Chondrocyte (in vitro differentiated cells): ENCODE measurements around the gene IL17RD. TPM values are rescaled to one million over a fixed set of nuclear protein-coding genes. Genes with fewer than 3 reads are reported as not detected.

ENCODE experiments used
- DNase-seq: peaks from one replicate; pipeline ENCODE4 v3.0.0; 2021; ENCODE audit warnings: mixed read lengths, low spot score
- H3K27ac Mint-ChIP-seq: one replicate; pipeline ENCODE4 v1.8.0; 2021; ENCODE audit warnings: mild to moderate bottlenecking, moderate library complexity, mixed read lengths; ENCODE audit not compliant: unreplicated experiment
- H3K27me3 Mint-ChIP-seq: 2 replicates; pipeline ENCODE4 v1.8.0; 2021; ENCODE audit warnings: low read depth, mixed read lengths
- H3K36me3 Mint-ChIP-seq: 2 replicates; pipeline ENCODE4 v1.8.0; 2021; ENCODE audit warnings: low read depth, mixed read lengths
- H3K4me1 Mint-ChIP-seq: 2 replicates; pipeline ENCODE4 v1.8.0; 2021; ENCODE audit warnings: low read depth, mild to moderate bottlenecking, mixed read lengths
- H3K4me3 Mint-ChIP-seq: one replicate; pipeline ENCODE4 v1.8.0; 2021; ENCODE audit warnings: mild to moderate bottlenecking, moderate library complexity, mixed read lengths; ENCODE audit not compliant: unreplicated experiment
- H3K9me3 Mint-ChIP-seq: 2 replicates; pipeline ENCODE4 v1.8.0; 2021; ENCODE audit warnings: low read depth, mixed read lengths
- CTCF ChIP-seq: fragments of 200-600 bp; sonication (generic); IDR thresholded peaks from 2 replicates; pipeline ENCODE4 v1.5.0; 2021; ENCODE audit warnings: antibody characterized with exemption, mild to moderate bottlenecking, moderate library complexity
- total RNA-seq: library from RNA; stranded (reverse); gene quantifications from 3 replicates; pipeline ENCODE4 v1.2.1, GENCODE V29; 2021

Gene IL17RD
- total RNA-seq, 1 donor from 2014 or later, result 6.3 TPM

- Mint-ChIP-seq H3K36me3 (peaks cover 1% of the 10 kb centered on the region), H3K27me3 (no peaks in the 10 kb centered on the region), H3K4me1 (peaks cover 15% of the 10 kb centered on the region), H3K9me3 (no peaks in the 10 kb centered on the region), H3K4me3 (no peak overlapping the region), H3K27ac (no peak overlapping the region)
- no peak for TF ChIP-seq CTCF
- DNase-seq, result no peak
Observed at GRCh38 chr3:57093971-57094535, 71.1 kb downstream of the IL17RD start.

GRCh38 chr3:57093489-57093888 is 71.7 kb downstream of the IL17RD start:
- Mint-ChIP-seq H3K4me1 (peaks cover 15% of the 10 kb centered on the region), H3K27ac (no peak overlapping the region), H3K36me3 (peaks cover 1% of the 10 kb centered on the region), H3K27me3 (no peaks in the 10 kb centered on the region), H3K9me3 (no peaks in the 10 kb centered on the region), H3K4me3 (no peak overlapping the region)
- no peak for TF ChIP-seq CTCF
- no peak for DNase-seq

- Mint-ChIP-seq H3K27ac (no peak overlapping the region), H3K4me3 (no peak overlapping the region), H3K9me3 (no peaks in the 10 kb centered on the region), H3K36me3 (no peaks in the 10 kb centered on the region), H3K4me1 (peaks cover 15% of the 10 kb centered on the region), H3K27me3 (no peaks in the 10 kb centered on the region)
- no peak for TF ChIP-seq CTCF
- no peak for DNase-seq
Observed at GRCh38 chr3:57091521-57092273, 73.5 kb downstream of the IL17RD start.

GRCh38 chr3:57089043-57089442 is 76.1 kb downstream of the IL17RD start:
- DNase-seq, result no peak
- Mint-ChIP-seq H3K9me3 (no peaks in the 10 kb centered on the region), H3K4me1 (peaks cover 7% of the 10 kb centered on the region), H3K4me3 (no peak overlapping the region), H3K27me3 (no peaks in the 10 kb centered on the region), H3K27ac (no peak overlapping the region), H3K36me3 (no peaks in the 10 kb centered on the region)
- TF ChIP-seq CTCF, result no peak

- no peak for TF ChIP-seq CTCF
- no peak for DNase-seq
- H3K4me3 Mint-ChIP-seq, result no peak overlapping the region
- H3K36me3 Mint-ChIP-seq, result no peaks in the 10 kb centered on the region
- peaks cover 7% of the 10 kb centered on the region for H3K4me1 Mint-ChIP-seq
- no peak overlapping the region for H3K27ac Mint-ChIP-seq
- H3K27me3 Mint-ChIP-seq, result no peaks in the 10 kb centered on the region
- H3K9me3 Mint-ChIP-seq, result no peaks in the 10 kb centered on the region
Observed at GRCh38 chr3:57088503-57088902, 76.7 kb downstream of the IL17RD start.
